Measurements from ENCODE around the gene SLC25A28. TPM values are rescaled to one million over a fixed set of nuclear protein-coding genes. Genes with fewer than 3 reads are reported as not detected.

The SLC25A28 gene
- total RNA-seq, 2 donors from 2014 or later, result 16.0 to 50.6 TPM

- WGBS, result 88% methylated on average over 1 of the region's 1 CpG
- TF ChIP-seq POLR2A (IDR thresholded peaks at IDR 0.05) (no peak), POLR2AphosphoS5 (IDR thresholded peaks at IDR 0.05) (no peak), CTCF (IDR thresholded peaks at IDR 0.05) (no peak)
Observed at GRCh38 chr10:99579971-99580370, 40.3 kb downstream of the SLC25A28 start.

GRCh38 chr10:99573790-99574189 lies 46.4 kb downstream of the SLC25A28 start:
- Histone ChIP-seq H3K4me1 (replicated peaks) (no peaks in the 10 kb centered on the region), H3K27me3 (replicated peaks; ENCODE audit: insufficient read depth) (no peaks in the 10 kb centered on the region), H3K9me3 (no peaks in the 10 kb centered on the region), H3K27ac (no peak overlapping the region), H3K4me3 (no peak overlapping the region), H3K36me3 (no peaks in the 10 kb centered on the region)
- intact Hi-C loops (cut with DNase I), result no loop called here
- peak; percentile 5 for DNase-seq (ENCODE audit: low spot score)
- TF ChIP-seq POLR2A (IDR thresholded peaks at IDR 0.05), result no peak
- peak; percentile 54 for TF ChIP-seq POLR2AphosphoS5 (IDR thresholded peaks at IDR 0.05)
- WGBS, result 36% methylated on average over 5 of the region's 5 CpGs

More at GRCh38 chr10:99579971-99580370, 40.3 kb downstream of the SLC25A28 start:
- Histone ChIP-seq H3K27ac (no peak overlapping the region), H3K4me1 (replicated peaks) (no peaks in the 10 kb centered on the region), H3K4me3 (no peak overlapping the region), H3K27me3 (replicated peaks; ENCODE audit: insufficient read depth) (no peaks in the 10 kb centered on the region), H3K9me3 (no peaks in the 10 kb centered on the region), H3K36me3 (no peaks in the 10 kb centered on the region)
- DNase-seq (ENCODE audit: low spot score), result no peak
- intact Hi-C loops (cut with DNase I), result loop anchor here (10.0 kb wide), 1 partner anchor 125 kb away; no protein-coding TSS in a partner anchor

GRCh38 chr10:99571816-99572215 lies 48.4 kb downstream of the SLC25A28 start:
- H3K4me1 ChIP-seq (replicated peaks), result no peaks in the 10 kb centered on the region
- H3K4me3 ChIP-seq, result no peak overlapping the region
- H3K36me3 ChIP-seq, result no peaks in the 10 kb centered on the region
- H3K27me3 ChIP-seq (replicated peaks; ENCODE audit: insufficient read depth), result peaks cover 3% of the 10 kb centered on the region
- intact Hi-C loops (cut with DNase I), result no loop called here
- TF ChIP-seq CTCF (IDR thresholded peaks at IDR 0.05), result no peak
- TF ChIP-seq POLR2A (IDR thresholded peaks at IDR 0.05), result no peak
- TF ChIP-seq POLR2AphosphoS5 (IDR thresholded peaks at IDR 0.05), result no peak
- 89% methylated on average over 1 of the region's 1 CpG for WGBS
- no peak for DNase-seq (ENCODE audit: low spot score)
- H3K9me3 ChIP-seq, result no peaks in the 10 kb centered on the region
- no peak overlapping the region for H3K27ac ChIP-seq

- no peak overlapping the region for H3K27ac ChIP-seq
- H3K36me3 ChIP-seq, result no peaks in the 10 kb centered on the region
- DNase-seq (ENCODE audit: low spot score), result no peak
- no peak overlapping the region for H3K4me3 ChIP-seq
- H3K27me3 ChIP-seq (replicated peaks; ENCODE audit: insufficient read depth), result peaks cover 3% of the 10 kb centered on the region
- H3K9me3 ChIP-seq, result no peaks in the 10 kb centered on the region
- intact Hi-C loops (cut with DNase I), result no loop called here
- TF ChIP-seq POLR2A (IDR thresholded peaks at IDR 0.05) (no peak), CTCF (IDR thresholded peaks at IDR 0.05) (no peak), POLR2AphosphoS5 (IDR thresholded peaks at IDR 0.05) (no peak)
- H3K4me1 ChIP-seq (replicated peaks), result no peaks in the 10 kb centered on the region
Observed at GRCh38 chr10:99569961-99570360, 50.3 kb downstream of the SLC25A28 start.

GRCh38 chr10:99569253-99569939 lies 50.8 kb downstream of the SLC25A28 start:
- 68% methylated on average over 11 of the region's 11 CpGs for WGBS
- Histone ChIP-seq H3K27ac (no peak overlapping the region), H3K4me3 (no peak overlapping the region), H3K9me3 (no peaks in the 10 kb centered on the region), H3K36me3 (no peaks in the 10 kb centered on the region), H3K4me1 (replicated peaks) (no peaks in the 10 kb centered on the region), H3K27me3 (replicated peaks; ENCODE audit: insufficient read depth) (peaks cover 3% of the 10 kb centered on the region)
- intact Hi-C loops (cut with DNase I), result no loop called here
- DNase-seq (ENCODE audit: low spot score), result no peak
- TF ChIP-seq POLR2A (IDR thresholded peaks at IDR 0.05), result no peak
- no peak for TF ChIP-seq CTCF (IDR thresholded peaks at IDR 0.05)
- TF ChIP-seq POLR2AphosphoS5 (IDR thresholded peaks at IDR 0.05), result no peak

Data from prostate gland (tissue), 2 donors.